ENCODE data around the gene PDE3B.
"Not testable (repeated sequence)": the region's sequence is repeated elsewhere in the genome, so short reads cannot be mapped to it uniquely, and the experiment has no call there.

The PDE3B gene

DNA sequence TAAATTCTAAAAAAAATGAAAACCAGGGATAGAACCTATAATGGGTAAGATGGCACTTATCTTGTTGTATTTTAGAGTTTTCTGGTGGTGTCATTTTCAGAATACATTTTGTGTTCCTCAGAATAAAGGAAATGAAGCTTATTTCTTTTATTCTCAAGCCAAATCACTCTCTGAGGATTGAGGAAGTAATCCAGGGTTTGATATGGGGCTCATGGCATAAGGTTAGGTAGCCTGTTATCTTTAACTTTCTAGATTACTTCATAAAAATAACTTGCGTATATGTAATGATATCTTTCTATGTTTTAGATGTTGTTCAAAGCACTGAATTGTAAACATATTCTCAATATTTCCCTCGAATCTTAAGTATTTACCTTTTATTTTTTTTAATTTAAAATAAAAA lies 33.5 kb downstream of the PDE3B start:
- no peak for DNase-seq (ENCODE audit: low read depth)

- no peak for DNase-seq (ENCODE audit: low read depth)
Observed at GRCh38 chr11:14678350-14678749, 34.7 kb downstream of the PDE3B start.

- no peak for DNase-seq (ENCODE audit: low read depth)
Observed at GRCh38 chr11:14679662-14680061, 36.1 kb downstream of the PDE3B start.

DNA sequence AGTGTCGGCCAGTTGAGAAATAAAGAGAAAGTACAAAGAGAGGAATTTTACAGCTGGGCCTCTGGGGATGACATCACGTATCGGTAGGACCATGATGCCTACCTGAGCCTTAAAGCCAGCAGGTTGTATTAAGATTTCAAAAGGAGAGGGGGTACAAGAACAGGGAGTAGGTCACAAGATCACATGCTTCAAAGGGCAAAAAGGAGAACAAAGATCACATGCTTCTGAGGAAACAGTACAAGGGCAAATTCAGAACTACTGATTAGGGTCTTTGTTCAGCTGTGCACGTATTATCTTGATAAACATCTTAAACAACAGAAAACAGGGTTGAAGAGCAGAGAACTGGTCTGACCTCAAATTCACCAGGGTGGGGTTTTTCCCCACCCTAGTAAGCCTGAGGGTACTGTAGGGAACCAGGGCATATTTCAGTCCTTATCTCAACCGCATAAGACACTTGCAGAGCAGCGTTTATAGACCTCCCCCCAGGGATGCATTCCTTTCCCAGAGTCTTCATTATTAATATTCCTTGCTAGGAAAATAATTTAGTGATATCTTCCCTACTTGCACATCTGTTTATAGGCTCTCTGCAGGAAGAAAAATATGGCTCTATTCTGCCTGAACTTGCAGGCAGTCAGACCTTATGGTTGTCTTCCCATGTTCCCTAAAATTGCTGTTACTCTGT lies 40.8 kb downstream of the PDE3B start:
- not testable (repeated sequence) for DNase-seq (ENCODE audit: low read depth)

DNA sequence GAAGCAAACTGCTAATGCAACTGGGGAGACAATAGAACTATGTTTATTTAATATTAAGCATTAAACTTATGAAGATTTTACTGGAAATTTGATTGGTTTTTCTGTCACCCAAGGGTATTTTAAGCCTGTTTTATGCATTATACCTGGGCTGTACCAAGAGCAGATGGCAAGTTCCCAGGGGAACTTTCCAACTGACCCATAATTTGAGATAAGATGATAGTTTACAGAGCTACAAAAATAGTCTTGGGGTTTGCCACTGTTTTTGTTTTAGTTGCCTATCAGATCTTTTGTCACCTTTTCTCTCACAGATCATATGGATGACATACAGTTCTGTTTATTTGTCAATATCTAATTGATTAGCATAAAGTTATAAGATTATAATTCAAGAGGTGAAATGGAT lies 43.9 kb downstream of the PDE3B start:
- no peak for DNase-seq (ENCODE audit: low read depth)

- no peak for DNase-seq (ENCODE audit: low read depth)
Observed at GRCh38 chr11:14687943-14688627, 44.5 kb downstream of the PDE3B start.

DNA sequence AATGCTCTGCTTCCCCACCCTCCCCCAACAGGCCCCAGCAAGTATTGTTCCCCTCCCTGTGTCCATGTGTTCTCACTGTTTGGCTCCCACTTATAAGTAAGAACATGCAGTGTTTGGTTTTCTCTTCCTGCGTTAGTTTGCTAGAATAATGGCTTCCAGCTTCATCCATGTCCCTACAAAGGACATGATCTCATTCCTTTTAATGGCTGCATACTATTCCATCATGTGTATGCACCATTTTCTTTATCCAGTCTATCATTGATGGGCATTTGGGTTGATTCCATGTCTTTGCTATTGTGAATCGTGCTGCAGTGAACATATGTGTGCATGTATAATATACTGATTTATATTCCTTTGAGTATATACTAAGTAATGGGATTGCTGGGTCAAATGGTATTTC lies 52.1 kb downstream of the PDE3B start:
- not testable (repeated sequence) for DNase-seq (ENCODE audit: low read depth)

DNA sequence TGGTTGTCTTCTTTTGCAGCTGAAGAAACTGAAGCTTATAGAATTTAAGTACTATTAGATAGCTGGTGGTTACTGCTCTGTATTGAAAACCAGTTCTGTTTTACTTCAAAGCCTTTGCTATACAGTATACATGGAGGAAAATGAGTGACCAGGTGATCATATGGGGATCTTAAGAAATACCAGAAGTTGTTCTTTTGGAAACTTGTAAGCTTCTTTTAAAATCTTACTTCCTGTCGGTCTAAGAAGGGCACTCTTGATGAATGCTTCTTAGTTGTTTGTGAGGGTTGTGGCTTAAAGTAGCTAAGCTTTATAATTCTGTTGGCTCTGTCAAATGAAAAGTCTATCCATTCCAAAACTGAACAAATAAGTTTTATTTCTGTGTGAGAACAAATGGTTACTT lies 55.2 kb downstream of the PDE3B start:
- no peak for DNase-seq (ENCODE audit: low read depth)

GRCh38 chr11:14700593-14700992 lies 57.0 kb downstream of the PDE3B start:
- no peak for DNase-seq (ENCODE audit: low read depth)

DNA sequence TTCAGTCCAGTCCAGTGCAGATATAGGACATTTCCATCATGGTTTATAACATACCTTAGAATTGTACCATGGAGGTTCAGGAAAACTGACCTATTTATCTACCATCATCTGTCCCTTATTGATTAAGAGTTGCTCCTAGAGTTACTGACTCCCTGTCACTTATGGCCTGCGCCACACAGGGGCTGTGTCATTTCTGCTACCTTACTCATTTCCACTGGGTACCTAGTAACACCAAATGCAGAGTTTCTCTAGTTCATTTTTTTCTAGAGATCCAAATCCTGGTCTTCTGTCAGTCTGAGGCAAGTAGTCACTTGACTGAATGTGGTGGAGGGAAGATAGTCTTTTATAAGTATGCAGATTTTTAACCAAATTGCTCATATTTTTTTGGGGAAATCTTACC lies 59.2 kb downstream of the PDE3B start:
- DNase-seq (ENCODE audit: low read depth): no peak

GRCh38 chr11:14703731-14704130 lies 60.1 kb downstream of the PDE3B start:
- DNase-seq (ENCODE audit: low read depth): no peak

GRCh38 chr11:14705067-14705466 lies 61.5 kb downstream of the PDE3B start:
- DNase-seq (ENCODE audit: low read depth): no peak

GRCh38 chr11:14713496-14714244 lies 70.1 kb downstream of the PDE3B start:
- DNase-seq (ENCODE audit: low read depth): no peak

DNA sequence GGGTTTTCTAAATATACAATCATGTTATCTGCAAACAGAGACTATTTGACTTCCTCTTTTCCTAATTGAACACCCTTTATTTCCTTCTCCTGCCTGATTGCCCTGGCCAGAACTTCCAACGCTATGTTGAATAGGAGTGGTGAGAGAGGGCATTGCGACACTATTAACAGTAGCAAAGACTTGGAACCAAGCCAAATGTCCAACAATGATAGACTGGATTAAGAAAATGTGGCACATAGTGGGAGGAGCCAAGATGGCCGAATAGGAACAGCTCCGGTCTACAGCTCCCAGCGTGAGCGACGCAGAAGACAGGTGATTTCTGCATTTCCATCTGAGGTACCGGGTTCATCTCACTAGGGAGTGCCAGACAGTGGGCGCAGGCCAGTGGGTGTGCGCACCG lies 72.1 kb downstream of the PDE3B start:
- DNase-seq (ENCODE audit: low read depth): not testable (repeated sequence)

DNA sequence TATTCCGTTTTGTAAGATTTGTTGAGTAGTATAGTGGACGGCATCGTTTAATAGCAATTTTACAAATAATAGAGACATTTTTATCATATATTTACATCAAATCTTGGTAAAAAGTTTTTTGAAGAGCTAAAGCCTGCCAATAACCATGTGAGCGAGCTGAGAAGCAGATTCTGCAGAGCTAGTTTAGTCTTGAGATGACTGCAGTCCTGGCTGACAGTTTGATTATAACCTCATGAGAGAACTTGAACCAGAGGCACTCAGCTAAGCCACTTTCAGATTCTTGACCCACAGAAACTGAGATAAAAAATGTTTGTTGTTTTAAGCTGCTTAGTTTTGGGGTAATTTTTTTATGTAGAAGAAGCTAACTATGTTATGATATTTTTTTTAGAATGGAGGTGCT lies 78.9 kb downstream of the PDE3B start:
- no peak for DNase-seq (ENCODE audit: low read depth)

- no peak for DNase-seq (ENCODE audit: low read depth)
Observed at GRCh38 chr11:14725150-14725549, 81.5 kb downstream of the PDE3B start.

- DNase-seq (ENCODE audit: low read depth): no peak
Observed at GRCh38 chr11:14727215-14727614, 83.6 kb downstream of the PDE3B start.

DNA sequence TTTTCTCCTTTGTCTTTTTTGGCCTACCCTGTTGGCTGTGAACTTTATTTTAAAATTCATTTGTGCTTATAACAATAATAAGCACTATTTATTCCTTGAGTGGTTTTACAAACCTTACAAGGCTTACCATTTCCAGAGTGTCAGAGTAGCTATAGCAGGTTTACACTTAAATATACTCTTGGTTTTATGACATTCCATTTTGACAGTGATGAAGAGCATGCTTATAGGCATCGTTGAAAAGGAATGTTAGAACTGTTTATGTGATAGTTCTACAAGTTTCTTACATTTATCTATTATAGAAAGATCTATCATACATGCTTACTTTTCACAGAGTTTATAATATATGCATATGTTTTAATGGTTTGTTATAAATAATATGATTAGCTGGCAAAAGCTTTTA lies 84.1 kb downstream of the PDE3B start:
- DNase-seq (ENCODE audit: low read depth): no peak

- DNase-seq (ENCODE audit: low read depth): not testable (repeated sequence)
Observed at GRCh38 chr11:14740539-14740938, 96.9 kb downstream of the PDE3B start.

- no peak for DNase-seq (ENCODE audit: low read depth)
Observed at GRCh38 chr11:14741195-14741594, 97.6 kb downstream of the PDE3B start.

DNA sequence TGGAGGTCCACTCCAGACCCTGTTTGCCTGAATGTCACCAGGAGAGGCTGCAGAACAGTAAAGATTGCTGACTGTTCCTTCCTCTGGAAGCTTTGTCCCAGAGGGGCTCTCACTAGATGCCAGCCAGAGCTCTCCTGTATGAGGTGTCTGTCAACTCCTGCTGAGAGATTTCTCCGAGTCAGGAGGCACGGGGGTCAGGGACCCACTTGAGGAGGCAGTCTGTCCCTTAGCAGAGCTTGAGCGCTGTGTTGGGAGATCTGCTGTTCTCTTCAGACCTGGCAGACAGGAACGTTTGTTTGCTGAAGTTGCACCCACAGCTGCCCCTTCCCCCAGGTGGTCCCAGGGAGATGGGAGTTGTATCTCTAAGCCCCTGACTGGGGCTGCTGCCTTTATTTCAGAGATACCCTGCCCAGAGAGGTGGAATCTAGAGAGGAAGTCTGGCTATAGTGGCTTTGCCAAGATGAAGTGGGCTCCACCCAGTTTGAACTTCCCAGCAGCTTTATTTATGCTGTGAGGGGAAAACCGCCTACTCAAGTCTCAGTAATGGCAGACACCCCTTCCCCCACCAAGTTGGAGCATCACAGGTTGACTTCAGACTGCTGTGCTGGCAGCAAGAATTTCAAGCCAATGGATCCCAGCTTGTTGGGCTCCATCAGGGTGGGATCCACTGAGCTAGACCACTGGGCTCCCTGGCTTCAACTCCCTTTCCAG lies 99.4 kb downstream of the PDE3B start:
- no peak for DNase-seq (ENCODE audit: low read depth)

DNA sequence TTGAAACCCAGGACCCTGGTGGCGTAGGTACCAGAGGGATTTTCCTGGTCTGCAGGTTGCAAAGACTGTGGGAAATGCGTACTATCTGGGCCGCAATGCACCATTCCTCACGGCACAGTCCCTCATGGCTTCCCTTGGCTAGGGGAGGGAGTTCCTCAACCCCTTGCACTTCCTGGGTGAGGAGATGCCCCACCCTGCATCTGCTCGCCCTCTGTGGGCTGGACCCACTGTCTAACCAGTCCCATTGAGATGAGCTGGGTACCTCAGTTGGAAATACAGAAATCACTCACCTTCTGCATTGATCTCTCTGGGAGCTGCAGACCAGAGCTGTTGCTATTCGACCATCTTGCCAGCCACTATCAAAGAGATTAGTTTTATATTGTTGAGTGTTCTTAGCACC lies 100.1 kb downstream of the PDE3B start:
- not testable (repeated sequence) for DNase-seq (ENCODE audit: low read depth)
